DOHH2 (cell line): ENCODE data around the gene ECHS1.

Experiments
- H3F3A ChIP-seq: fragments of 200-600 bp; sonication (generic), shearing (Covaris generic); 2 replicates; pipeline ENCODE4 v1.6.0; 2016; ENCODE audit warnings: antibody characterized with exemption, mild to moderate bottlenecking; ENCODE audit not compliant: control insufficient read depth, insufficient read depth
- H3K27ac ChIP-seq: fragments of 200-600 bp; sonication (generic); 2 replicates; pipeline ENCODE4 v1.5.1; 2014; ENCODE audit warnings: low read depth, mild to moderate bottlenecking, low read length, moderate library complexity
- H3K27me3 ChIP-seq: fragments of 200-600 bp; sonication (generic); 2 replicates; pipeline ENCODE4 v1.6.1; 2014; ENCODE audit warnings: mild to moderate bottlenecking, low read length, mixed read lengths; ENCODE audit not compliant: control insufficient read depth
- H3K36me3 ChIP-seq: fragments of 200-600 bp; sonication (generic); 2 replicates; pipeline ENCODE4 v1.6.1; 2014; ENCODE audit warnings: mild to moderate bottlenecking, low read length, moderate library complexity, mixed read lengths; ENCODE audit not compliant: control insufficient read depth
- H3K4me1 ChIP-seq: fragments of 200-600 bp; sonication (generic); 2 replicates; pipeline ENCODE4 v1.6.1; 2014; ENCODE audit warnings: mild to moderate bottlenecking, low read length, mixed read lengths; ENCODE audit not compliant: control insufficient read depth
- H3K4me2 ChIP-seq: fragments of 200-600 bp; sonication (generic); 2 replicates; pipeline ENCODE4 v1.6.0; 2014; ENCODE audit warnings: mild to moderate bottlenecking, low read length, moderate library complexity
- H3K4me3 ChIP-seq: fragments of 200-600 bp; sonication (generic); 2 replicates; pipeline ENCODE4 v1.5.1; 2014; ENCODE audit warnings: mild to moderate bottlenecking, low read length, mixed read lengths
- H3K79me2 ChIP-seq: fragments of 200-600 bp; sonication (generic); 2 replicates; pipeline ENCODE4 v1.6.1; 2014; ENCODE audit warnings: mild to moderate bottlenecking, low read length, mixed read lengths; ENCODE audit not compliant: control insufficient read depth
- H3K9me2 ChIP-seq: fragments of 200-600 bp; sonication (generic); replicated peaks from 2 replicates; pipeline ENCODE4 v1.6.1; 2014; ENCODE audit warnings: mild to moderate bottlenecking, low read length, mixed read lengths; ENCODE audit not compliant: control insufficient read depth
- H3K9me3 ChIP-seq: fragments of 200-600 bp; sonication (generic); 2 replicates; pipeline ENCODE4 v1.6.1; 2014; ENCODE audit warnings: antibody characterized with exemption, low read length, mixed read lengths; ENCODE audit not compliant: control insufficient read depth, insufficient read depth
- H4K20me1 ChIP-seq: fragments of 200-600 bp; sonication (generic); 2 replicates; pipeline ENCODE4 v1.6.0; 2014; ENCODE audit warnings: low read depth, mild to moderate bottlenecking, antibody characterized with exemption, low read length, moderate library complexity; ENCODE audit not compliant: control insufficient read depth, insufficient read depth
- EZH2phosphoT487 ChIP-seq: fragments of 200-600 bp; sonication (generic); IDR thresholded peaks from 2 replicates; pipeline ENCODE4 v1.6.1; 2017; ENCODE audit warnings: borderline replicate concordance, mild to moderate bottlenecking, antibody characterized with exemption, low read length, moderate library complexity, mixed read lengths
- TF ChIP-seq, protein P1 (sequence below): fragments of 200-600 bp; sonication (generic); IDR thresholded peaks from one replicate; pipeline ENCODE4 v1.5.1; 2014; ENCODE audit warnings: antibody characterized with exemption, mild to moderate bottlenecking, low read depth, low read length; ENCODE audit not compliant: poor library complexity, severe bottlenecking

Gene ECHS1

DNA sequence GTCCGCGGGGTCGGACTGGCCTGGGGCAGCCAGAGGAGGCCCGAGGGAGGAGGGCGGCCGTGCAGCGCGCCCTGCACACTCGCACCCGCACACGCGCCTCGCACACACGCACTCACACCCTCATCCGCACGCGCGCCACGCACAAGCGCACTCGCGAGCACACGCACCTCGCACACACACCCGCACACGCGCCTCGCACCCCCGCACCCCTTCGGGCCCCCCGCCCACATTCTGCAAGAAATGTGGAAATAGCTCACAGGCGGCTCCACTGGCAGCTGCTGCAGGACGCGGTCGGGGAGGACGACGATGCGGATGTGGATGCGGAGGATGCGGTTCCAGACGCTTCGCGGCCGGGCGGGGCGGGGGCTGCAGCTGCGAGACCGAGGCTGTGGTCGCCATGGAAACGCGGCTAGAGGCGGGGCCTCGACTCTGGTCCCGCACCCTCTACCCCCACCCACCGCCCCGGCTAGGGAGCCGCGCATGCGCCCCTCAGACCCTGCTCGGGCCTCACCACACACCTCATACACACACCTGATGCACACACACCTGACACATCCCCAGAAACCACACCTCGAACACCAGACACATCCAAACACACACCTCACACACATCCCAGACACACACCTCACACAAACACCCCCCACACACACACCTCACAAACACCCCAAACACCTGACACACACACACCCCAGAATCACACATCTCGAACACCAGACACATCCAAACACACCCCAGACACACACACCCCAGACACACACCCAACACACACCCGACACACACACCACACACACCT lies 36.4 kb downstream of the ECHS1 start, which contains the start of gene CALY:
Gene CALY (minus strand): TSS at position 320 of the 793 bp plus-strand sequence. CDS start 7,907 bp downstream, outside the sequence.
- H3K4me3 ChIP-seq: no peak within 1 kb of the TSS
- peaks cover 9% of the 10 kb centered on the region for H3K27me3 ChIP-seq
- TF ChIP-seq, protein P1, sequence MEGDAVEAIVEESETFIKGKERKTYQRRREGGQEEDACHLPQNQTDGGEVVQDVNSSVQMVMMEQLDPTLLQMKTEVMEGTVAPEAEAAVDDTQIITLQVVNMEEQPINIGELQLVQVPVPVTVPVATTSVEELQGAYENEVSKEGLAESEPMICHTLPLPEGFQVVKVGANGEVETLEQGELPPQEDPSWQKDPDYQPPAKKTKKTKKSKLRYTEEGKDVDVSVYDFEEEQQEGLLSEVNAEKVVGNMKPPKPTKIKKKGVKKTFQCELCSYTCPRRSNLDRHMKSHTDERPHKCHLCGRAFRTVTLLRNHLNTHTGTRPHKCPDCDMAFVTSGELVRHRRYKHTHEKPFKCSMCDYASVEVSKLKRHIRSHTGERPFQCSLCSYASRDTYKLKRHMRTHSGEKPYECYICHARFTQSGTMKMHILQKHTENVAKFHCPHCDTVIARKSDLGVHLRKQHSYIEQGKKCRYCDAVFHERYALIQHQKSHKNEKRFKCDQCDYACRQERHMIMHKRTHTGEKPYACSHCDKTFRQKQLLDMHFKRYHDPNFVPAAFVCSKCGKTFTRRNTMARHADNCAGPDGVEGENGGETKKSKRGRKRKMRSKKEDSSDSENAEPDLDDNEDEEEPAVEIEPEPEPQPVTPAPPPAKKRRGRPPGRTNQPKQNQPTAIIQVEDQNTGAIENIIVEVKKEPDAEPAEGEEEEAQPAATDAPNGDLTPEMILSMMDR: no peak
- TF ChIP-seq EZH2phosphoT487: no peak
- H4K20me1 ChIP-seq: no peaks in the 10 kb centered on the region
- H3F3A ChIP-seq: no peaks in the 10 kb centered on the region
- H3K4me2 ChIP-seq: no peak within 1 kb of the TSS
- H3K9me3 ChIP-seq: peaks cover 30% of the 10 kb centered on the region; the same call in 1 of the 2 replicates
- no peaks in the 10 kb centered on the region for H3K36me3 ChIP-seq
- no peaks in the 10 kb centered on the region for H3K79me2 ChIP-seq
- no peaks in the 10 kb centered on the region for H3K9me2 ChIP-seq
- no peaks in the 10 kb centered on the region for H3K4me1 ChIP-seq
- H3K27ac ChIP-seq: no peak within 1 kb of the TSS

DNA sequence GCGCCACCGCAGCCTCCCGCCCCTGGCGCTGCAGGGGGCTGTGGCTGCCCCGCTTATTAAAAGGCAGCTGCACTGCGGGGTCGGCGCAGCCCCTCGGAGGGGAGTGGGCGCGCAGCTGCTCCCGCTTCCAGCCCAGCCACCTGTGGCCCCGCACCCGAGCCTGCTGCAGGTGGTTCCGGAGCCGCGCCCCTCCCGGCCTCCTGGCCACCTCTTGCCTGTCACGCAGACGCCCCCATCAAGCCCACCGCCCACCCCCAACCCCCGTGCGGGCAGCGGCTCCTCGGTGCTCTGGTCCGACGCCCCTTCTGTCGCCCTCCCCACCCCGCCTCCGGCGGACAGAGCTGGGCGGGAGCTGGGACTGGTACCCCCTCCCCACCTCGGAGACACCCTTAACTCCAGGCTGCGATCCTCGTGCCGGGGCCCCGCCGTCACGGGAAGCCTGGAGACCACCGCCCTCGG lies 37.0 kb downstream of the ECHS1 start:
- Histone ChIP-seq H3K79me2 (no peaks in the 10 kb centered on the region), H3K4me3 (no peak overlapping the region), H4K20me1 (no peaks in the 10 kb centered on the region), H3K4me2 (no peak overlapping the region), H3K9me3 (peaks cover 30% of the 10 kb centered on the region; the same call in 1 of the 2 replicates), H3K9me2 (no peaks in the 10 kb centered on the region), H3F3A (no peaks in the 10 kb centered on the region), H3K27ac (no peak overlapping the region), H3K4me1 (no peaks in the 10 kb centered on the region), H3K36me3 (no peaks in the 10 kb centered on the region), H3K27me3 (peaks cover 11% of the 10 kb centered on the region)
- TF ChIP-seq EZH2phosphoT487: no peak
- TF ChIP-seq, protein P1: no peak

DNA sequence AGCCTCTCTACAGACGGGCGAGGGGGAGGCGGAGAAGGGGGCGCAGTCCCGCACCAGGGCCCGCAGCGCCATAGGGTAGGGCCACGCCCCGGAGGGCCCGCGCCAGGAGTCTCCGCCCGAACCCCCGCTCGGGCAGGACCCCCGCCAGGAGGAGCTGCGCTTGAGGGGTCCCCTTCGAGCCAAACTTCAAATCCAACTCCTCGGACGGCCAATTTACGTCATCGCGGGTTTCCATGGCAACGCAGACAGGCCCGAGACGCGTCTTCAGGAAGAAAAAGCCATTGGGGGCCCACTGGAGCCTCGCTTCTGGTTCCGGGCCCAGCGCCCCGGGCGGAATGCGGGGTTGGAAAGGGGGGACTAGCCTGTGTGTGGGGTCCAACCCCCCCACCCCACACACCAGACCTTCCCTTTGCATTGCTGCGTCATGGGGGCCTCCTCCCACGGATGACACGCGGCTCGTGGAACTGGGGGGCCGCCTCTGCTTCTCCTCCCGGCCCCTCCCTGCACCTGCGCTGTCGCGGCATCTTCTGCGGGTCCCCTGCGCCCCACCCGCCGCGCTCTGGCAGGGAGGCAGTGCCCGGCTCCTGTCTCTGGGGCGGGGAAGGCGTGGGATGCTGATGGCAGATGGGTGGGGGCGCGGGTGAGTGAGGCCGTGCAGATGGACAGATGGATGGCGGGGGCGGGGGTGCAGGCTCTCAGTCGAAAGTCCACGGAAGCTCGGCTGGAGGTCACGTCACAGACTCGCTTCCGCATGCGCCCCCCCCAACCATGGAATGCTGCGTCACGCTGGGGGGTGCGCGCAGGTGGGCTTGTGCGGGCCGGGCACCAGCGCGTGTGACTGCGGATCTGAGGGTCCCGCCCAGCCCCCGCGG lies 37.7 kb downstream of the ECHS1 start:
- no peak for TF ChIP-seq EZH2phosphoT487
- TF ChIP-seq, protein P1: no peak
- no peak overlapping the region for H3K4me3 ChIP-seq
- no peaks in the 10 kb centered on the region for H3K9me2 ChIP-seq
- no peak overlapping the region for H3K27ac ChIP-seq
- no peaks in the 10 kb centered on the region for H3K4me1 ChIP-seq
- no peaks in the 10 kb centered on the region for H3F3A ChIP-seq
- no peaks in the 10 kb centered on the region for H3K79me2 ChIP-seq
- H3K9me3 ChIP-seq: peaks cover 30% of the 10 kb centered on the region; the same call in 1 of the 2 replicates
- H3K4me2 ChIP-seq: no peak overlapping the region
- H4K20me1 ChIP-seq: no peaks in the 10 kb centered on the region
- peaks cover 11% of the 10 kb centered on the region for H3K27me3 ChIP-seq
- H3K36me3 ChIP-seq: no peaks in the 10 kb centered on the region
